Thyroid gland (tissue), 4 donors: ENCODE measurements around the gene TBC1D4. TPM values are rescaled to one million over a fixed set of nuclear protein-coding genes. Genes with fewer than 3 reads are reported as not detected.

ENCODE experiments used
- DNase-seq, 2 donors: peaks; one replicate each; pipeline ENCODE4 v3.0.0-alpha.2; 2019
- H3K27ac ChIP-seq, 3 donors: fragments of 200-600 bp; sonication (generic); 1 replicate in 2 of 3; 2 replicates in 1 of 3; pipeline ENCODE4 v1.5.1; 2016 to 2019; ENCODE audit warnings: mild to moderate bottlenecking in 1 of 3, moderate library complexity in 1 of 3
- H3K27me3 ChIP-seq: fragments of 200-600 bp; sonication (generic); one replicate; pipeline ENCODE4 v1.5.1; 2019
- H3K36me3 ChIP-seq, 2 donors: fragments of 200-600 bp; sonication (generic); one replicate each; pipeline ENCODE4 v1.5.1; 2016 to 2019
- H3K4me1 ChIP-seq, 2 donors: fragments of 200-600 bp; sonication (generic); one replicate each; pipeline ENCODE4 v1.5.1; 2017 to 2019
- H3K4me3 ChIP-seq, 3 donors: fragments of 200-600 bp; sonication (generic); replicated peaks in 1 of 3; 1 replicate in 2 of 3; 2 replicates in 1 of 3; pipeline ENCODE4 v1.5.1; 2016; ENCODE audit warnings: mild to moderate bottlenecking in 1 of 3
- H3K9me3 ChIP-seq: fragments of 200-600 bp; sonication (generic); one replicate; pipeline ENCODE4 v1.5.1; 2017
- CTCF ChIP-seq, 6 experiments: fragments of 200-600 bp in 3 of 6; fragments of 450-650 bp in 3 of 6; sonication (generic) in 3 of 6; IDR thresholded peaks; one replicate each; pipeline ENCODE4 v1.5.1; 2016 to 2019; ENCODE audit warnings: antibody characterized with exemption in 6 of 6, mild to moderate bottlenecking in 2 of 6, inconsistent platforms in 1 of 6, moderate library complexity in 1 of 6
- POLR2A ChIP-seq, 2 donors: fragments of 450-650 bp; IDR thresholded peaks; one replicate each; pipeline ENCODE4 v1.6.1; 2017; ENCODE audit warnings: antibody characterized with exemption in 2 of 2, mild to moderate bottlenecking in 2 of 2, moderate library complexity in 1 of 2
- WGBS, 2 donors: methylation state at CpG; one replicate each; pipeline ENCODE4 v1.1.5; 2017; 5-methylcytosine and 5-hydroxymethylcytosine counted together
- intact Hi-C: fragments of 100-400 bp; cut with DNase I; formaldehyde crosslinking; loops from one replicate; pipeline ENCODE4 v1.15.1; 2023
- total RNA-seq, 4 donors: library from RNA; depleted of rRNA; stranded (reverse); fragments of >200 nt; gene quantifications; one replicate each; pipeline ENCODE4 v1.2.3, GENCODE V29; 2016

The TBC1D4 gene
- total RNA-seq, 4 donors from 2014 or later: 42.5 to 72.6 (median 70.6) TPM

- Histone ChIP-seq H3K27ac (peak overlapping the region in 2 of 3 donors; percentile 72 to 78), H3K4me1 (peaks cover 47 to 61% of the 10 kb centered on the region in 2 donors), H3K9me3 (no peaks in the 10 kb centered on the region), H3K27me3 (no peaks in the 10 kb centered on the region), H3K4me3 (no peak overlapping the region), H3K36me3 (no peaks in the 10 kb centered on the region)
- whole genome bisulfite sequencing, 2 donors: 95 to 98% methylated on average over 3 of the region's 3 CpGs
- intact Hi-C loops: loop anchor here (5.0 to 10.0 kb wide), 2 partner anchors 65 to 112 kb away; partner anchors contain the start of gene TBC1D4
- DNase-seq: peak; percentile 32 to 41
- TF ChIP-seq POLR2A (IDR thresholded peaks at IDR 0.05) (no peak), CTCF (IDR thresholded peaks at IDR 0.05) (no peak)
Observed at GRCh38 chr13:75369981-75370380, 112.0 kb downstream of the TBC1D4 start.

- 9 to 14% methylated on average over 3 of the region's 3 CpGs for WGBS, 2 donors
- no peaks in the 10 kb centered on the region for H3K36me3 ChIP-seq
- intact Hi-C loops: no loop called here
- peaks cover 47 to 58% of the 10 kb centered on the region in 2 donors for H3K4me1 ChIP-seq
- peak; percentile 65 to 72 for DNase-seq
- no peaks in the 10 kb centered on the region for H3K27me3 ChIP-seq
- H3K4me3 ChIP-seq: no peak overlapping the region
- H3K9me3 ChIP-seq: no peaks in the 10 kb centered on the region
- peak overlapping the region; percentile 72 to 80 (median 78) for H3K27ac ChIP-seq
- TF ChIP-seq POLR2A (IDR thresholded peaks at IDR 0.05) (no peak), CTCF (IDR thresholded peaks at IDR 0.05) (peak in 1 of 6 experiments; percentile 6)
Observed at GRCh38 chr13:75368167-75368566, 113.8 kb downstream of the TBC1D4 start.

GRCh38 chr13:75366380-75367280, 115.3 kb downstream of the TBC1D4 start:
- peak overlapping the region; percentile 72 to 80 (median 78) for H3K27ac ChIP-seq
- WGBS, 2 donors: 32 to 36% methylated on average over 3 of the region's 3 CpGs
- no peak for DNase-seq

GRCh38 chr13:75365724-75366173, 116.2 kb downstream of the TBC1D4 start:
- Histone ChIP-seq H3K27me3 (no peaks in the 10 kb centered on the region), H3K36me3 (no peaks in the 10 kb centered on the region), H3K4me1 (peaks cover 47 to 48% of the 10 kb centered on the region in 2 donors), H3K4me3 (no peak overlapping the region), H3K9me3 (no peaks in the 10 kb centered on the region), H3K27ac (peak overlapping the region in 2 of 3 donors; percentile 33 to 72)
- TF ChIP-seq CTCF (IDR thresholded peaks at IDR 0.05) (no peak), POLR2A (IDR thresholded peaks at IDR 0.05) (no peak)
- 72 to 78% methylated on average over 5 of the region's 5 CpGs for WGBS, 2 donors
- DNase-seq: no peak
- intact Hi-C loops: no loop called here

More at GRCh38 chr13:75366380-75367280, 115.3 kb downstream of the TBC1D4 start:
- H3K27me3 ChIP-seq: no peaks in the 10 kb centered on the region
- no peak overlapping the region for H3K4me3 ChIP-seq
- peaks cover 47 to 48% of the 10 kb centered on the region in 2 donors for H3K4me1 ChIP-seq
- no peak for TF ChIP-seq POLR2A (IDR thresholded peaks at IDR 0.05)
- peak in 1 of 6 experiments; percentile 30 for TF ChIP-seq CTCF (IDR thresholded peaks at IDR 0.05)
- H3K36me3 ChIP-seq: no peaks in the 10 kb centered on the region
- no peaks in the 10 kb centered on the region for H3K9me3 ChIP-seq
- intact Hi-C loops: no loop called here
